GM21576 (cell line): ENCODE measurements around the gene CMTM5.
"Not testable (repeated sequence)": the region's sequence is repeated elsewhere in the genome, so short reads cannot be mapped to it uniquely, and the experiment has no call there.

Experiments
- ATAC-seq: cut with Tn5 transposase; IDR thresholded peaks from one replicate; pipeline ENCODE4 v1.9.1; 2021; ENCODE audit warnings: mild to moderate bottlenecking, moderate library complexity; ENCODE audit not compliant: unreplicated experiment

Gene CMTM5

GRCh38 chr14:23396126-23396525, 19.3 kb downstream of the CMTM5 start:
- ATAC-seq, result no peak

DNA sequence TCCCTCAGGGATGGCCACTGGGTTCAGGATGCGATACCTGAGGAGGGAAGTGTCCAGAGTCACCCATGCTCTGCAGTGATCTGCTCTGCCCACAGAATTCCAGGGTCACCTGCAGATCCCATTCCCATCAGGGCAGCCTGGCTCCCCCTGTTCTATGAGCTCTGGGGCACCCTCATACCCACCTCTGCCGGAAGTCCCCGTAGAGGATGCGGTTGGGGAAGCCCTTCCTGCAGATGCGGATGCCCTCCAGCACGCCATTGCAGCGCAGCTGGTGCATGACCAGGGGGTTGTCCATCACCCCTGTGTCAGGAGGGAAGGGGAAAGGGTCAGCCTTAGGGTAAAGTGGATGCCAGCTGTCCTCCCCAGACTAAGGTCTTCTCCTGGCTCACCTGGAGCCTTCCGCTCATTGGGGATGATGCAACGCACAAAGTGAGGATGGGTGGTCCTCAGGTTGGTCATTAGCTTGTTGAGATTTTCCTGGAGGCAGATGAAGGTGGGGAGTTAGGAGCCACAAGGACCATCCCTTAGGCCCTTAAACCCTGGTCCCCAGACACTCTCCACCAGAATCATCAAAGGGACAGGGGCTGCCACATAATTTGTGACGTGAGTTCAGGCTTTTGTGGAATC, 20.0 kb downstream of the CMTM5 start:
- no peak for ATAC-seq

GRCh38 chr14:23398348-23398747, 21.5 kb downstream of the CMTM5 start:
- no peak for ATAC-seq

- no peak for ATAC-seq
Observed at GRCh38 chr14:23399136-23399535, 22.3 kb downstream of the CMTM5 start.

DNA sequence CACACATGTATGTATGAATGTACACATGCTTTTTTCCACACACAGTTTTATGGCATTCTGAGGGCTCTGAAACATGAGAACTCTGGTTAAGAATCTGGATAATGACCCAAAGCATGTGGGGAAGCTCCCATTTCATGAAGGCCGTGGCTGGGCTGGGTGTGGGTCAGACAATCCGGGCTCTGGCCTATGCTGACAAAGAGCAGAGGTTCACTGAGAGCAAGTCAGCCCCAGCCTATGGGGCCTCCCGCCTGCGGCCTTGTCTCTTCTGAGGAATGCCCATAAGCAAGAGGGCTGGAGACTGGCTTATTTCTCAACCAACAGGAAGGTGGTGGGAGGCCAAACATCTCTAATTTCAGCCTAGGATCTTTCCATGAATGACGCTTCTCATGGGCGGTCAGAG, 22.7 kb downstream of the CMTM5 start:
- ATAC-seq, result no peak

GRCh38 chr14:23400496-23401149, 23.8 kb downstream of the CMTM5 start:
- ATAC-seq, result not testable (repeated sequence)

DNA sequence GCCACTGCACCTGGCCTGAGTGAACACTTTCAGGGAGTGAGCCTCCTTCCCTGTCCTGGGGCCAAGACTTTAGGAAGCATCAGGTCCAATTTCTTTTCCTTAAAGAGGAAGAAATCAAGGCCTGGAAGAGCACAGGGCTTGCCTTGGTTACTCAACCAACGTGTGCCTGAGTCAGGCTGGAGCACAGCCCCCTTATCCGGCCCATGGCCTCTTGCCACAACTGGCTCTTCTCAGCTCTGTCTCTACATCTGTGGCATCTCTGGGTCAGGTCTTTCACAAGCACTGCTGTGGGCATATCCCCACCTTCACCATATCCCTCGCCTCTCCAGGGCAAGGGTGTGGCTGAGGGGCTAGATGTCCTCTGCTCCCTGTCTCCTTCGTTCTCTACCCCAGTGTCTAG, 24.4 kb downstream of the CMTM5 start:
- no peak for ATAC-seq

- no peak for ATAC-seq
Observed at GRCh38 chr14:23402296-23403138, 25.7 kb downstream of the CMTM5 start.

DNA sequence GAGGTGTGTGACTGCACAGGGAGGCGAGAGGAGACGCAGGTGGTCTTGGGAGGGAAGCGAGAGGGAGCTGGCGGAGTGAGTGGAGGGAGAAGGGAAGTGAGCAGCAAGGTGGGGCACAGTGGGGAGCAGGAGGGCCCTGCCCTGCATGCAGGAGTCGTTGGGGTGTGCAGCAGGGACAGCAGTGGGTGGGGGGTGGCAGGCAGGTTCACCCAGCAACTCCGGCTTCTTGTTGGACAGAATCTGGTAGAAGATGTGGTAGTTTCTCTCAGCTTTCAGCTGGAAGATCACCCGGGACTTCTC, 26.2 kb downstream of the CMTM5 start:
- ATAC-seq, result no peak

DNA sequence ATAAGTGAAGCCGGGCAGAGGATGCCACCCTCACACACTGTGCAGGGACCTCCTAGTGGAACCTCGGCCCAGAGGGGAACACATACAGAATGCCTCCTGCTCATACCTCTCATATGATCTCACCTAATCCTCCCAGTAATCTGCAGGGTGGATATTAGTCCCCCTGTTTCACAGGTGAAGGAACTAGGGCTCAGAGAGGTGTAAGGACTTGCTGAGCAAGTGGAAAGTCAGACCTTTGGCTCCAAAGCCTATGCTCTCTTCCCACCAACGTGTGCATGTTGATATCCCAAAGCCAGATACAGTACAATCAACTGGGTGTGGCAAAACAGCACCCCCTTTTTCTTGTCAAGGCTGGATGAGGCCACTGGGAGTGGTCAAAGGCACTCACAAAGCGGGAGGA, 27.1 kb downstream of the CMTM5 start:
- no peak for ATAC-seq

DNA sequence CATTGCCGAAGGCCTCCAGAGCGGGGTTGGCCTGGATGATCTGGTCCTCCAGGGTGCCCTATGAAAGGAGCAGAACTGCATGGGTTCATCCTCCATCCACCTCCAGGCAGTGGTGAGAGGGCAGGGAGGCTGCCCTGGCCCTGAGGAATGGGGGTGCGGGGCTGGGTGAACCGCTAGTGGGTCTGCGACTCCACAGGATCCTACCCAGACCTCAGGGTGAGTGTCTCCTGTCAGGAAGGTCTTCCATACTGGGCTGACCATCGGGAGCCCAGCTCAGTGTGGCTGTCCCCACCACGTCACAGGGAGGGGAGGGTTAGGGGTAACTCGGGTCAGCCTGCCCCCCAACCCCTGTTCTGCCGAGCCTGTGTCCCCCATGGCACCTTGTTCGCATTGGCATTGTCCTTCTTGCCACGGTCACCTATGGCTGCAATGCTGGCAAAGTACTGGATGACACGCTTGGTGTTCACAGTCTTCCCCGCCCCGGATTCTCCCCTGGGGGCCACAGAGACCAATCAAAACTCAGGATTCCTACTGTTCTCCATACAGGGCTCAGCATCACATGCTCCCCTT, 27.6 kb downstream of the CMTM5 start:
- no peak for ATAC-seq

DNA sequence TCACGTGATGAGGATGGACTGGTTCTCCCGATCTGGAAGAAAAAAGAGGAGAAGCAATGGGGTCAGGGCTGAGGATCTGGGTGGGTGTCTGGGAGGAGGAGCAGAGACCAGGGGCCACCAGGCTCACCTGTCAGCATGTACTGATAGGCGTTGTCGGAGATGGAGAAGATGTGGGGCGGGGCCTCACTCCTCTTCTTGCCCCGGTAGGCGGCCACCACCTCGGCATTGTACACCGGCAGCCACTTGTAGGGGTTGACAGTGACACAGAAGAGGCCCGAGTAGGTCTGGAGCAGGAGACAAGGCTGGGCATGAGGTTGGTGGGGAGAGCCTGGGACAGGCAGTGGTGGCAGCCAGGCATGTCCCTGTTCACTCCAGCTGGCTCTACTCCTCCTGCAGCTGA, 28.2 kb downstream of the CMTM5 start:
- ATAC-seq, result no peak

GRCh38 chr14:23405516-23406025, 28.7 kb downstream of the CMTM5 start:
- ATAC-seq, result no peak

DNA sequence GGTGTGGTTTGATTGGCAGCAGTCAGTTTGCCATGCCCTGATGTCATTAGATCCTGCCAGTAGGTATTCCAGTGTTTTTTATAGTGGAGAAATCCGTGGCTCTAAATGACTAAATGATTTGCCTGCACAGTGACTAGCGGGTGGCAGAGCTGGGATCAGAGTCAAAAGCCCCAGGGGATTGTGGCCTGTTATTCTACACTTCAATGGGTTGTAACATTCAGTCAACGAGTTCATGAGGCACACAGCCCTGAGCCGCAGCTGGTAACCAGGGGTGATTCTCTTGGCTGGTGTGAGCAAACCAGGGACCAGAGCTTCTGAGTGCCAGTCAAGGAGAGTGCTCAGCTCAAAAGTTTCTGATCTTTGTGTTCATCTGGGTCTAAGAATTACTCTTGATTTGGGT, 29.4 kb downstream of the CMTM5 start:
- ATAC-seq, result no peak

GRCh38 chr14:23406725-23407355, 30.0 kb downstream of the CMTM5 start:
- no peak for ATAC-seq

- no peak for ATAC-seq
Observed at GRCh38 chr14:23407516-23408306, 30.9 kb downstream of the CMTM5 start, which contains the start of gene MYH6. Gene MYH6 (minus strand): TSS chr14:23408273. CDS start chr14:23407223, 1,050 bp downstream.

DNA sequence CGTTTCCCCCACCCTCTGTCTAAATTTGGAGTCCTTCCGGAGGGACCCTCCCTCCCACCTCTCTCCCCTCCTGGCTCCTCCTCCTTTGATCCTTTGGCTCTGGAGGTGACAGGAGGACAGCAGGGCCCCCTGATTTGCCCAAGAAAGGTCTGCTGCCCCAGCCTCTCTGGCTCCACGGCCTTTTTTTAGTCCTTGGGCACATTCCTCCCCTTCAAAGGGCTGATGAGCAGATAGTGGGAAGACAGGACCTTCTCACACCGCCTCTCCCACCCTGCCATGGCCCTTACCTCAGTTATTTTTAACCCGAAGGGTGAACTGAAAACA, 31.4 kb downstream of the CMTM5 start:
- ATAC-seq, result no peak

- no peak for ATAC-seq
Observed at GRCh38 chr14:23409475-23409874, 32.6 kb downstream of the CMTM5 start.

- no peak for ATAC-seq
Observed at GRCh38 chr14:23409966-23410635, 33.3 kb downstream of the CMTM5 start.
